ENCODE data around the gene LIMS1. TPM values are rescaled to one million over a fixed set of nuclear protein-coding genes. Genes with fewer than 3 reads are reported as not detected.

Gene LIMS1
- total and polyA plus RNA-seq, 2 donors (not counting 3 experiments of a cell fraction or from before 2014, with no cell fraction given): 153 to 229 TPM

GRCh38 chr2:108640731-108641130 is 106.5 kb downstream of the LIMS1 start:
- H4K20me1 ChIP-seq (replicated peaks; ENCODE audit: control insufficient read depth, extremely low read depth, insufficient read depth, low read length): no peaks in the 10 kb centered on the region
- DNase-seq (ENCODE audit: low read depth, low spot score) (peak; percentile 38), FAIRE-seq (no peak)
- no peak overlapping the region for H3K4me3 ChIP-seq (replicated peaks in 1 of 3; ENCODE audit: insufficient read depth in 1 of 3, low read depth in 1 of 3, low read length in 3 of 3)
- peaks cover 44% of the 10 kb centered on the region for H3K4me1 ChIP-seq (ENCODE audit: control insufficient read depth, extremely low read depth, insufficient read depth, low read length)
- no peaks in the 10 kb centered on the region for H3K9me1 ChIP-seq (replicated peaks; ENCODE audit: control insufficient read depth, extremely low read depth, insufficient read depth, low read length)
- no peak overlapping the region for H3K27ac ChIP-seq (ENCODE audit: insufficient read depth, low read depth, low read length)
- no peak for TF ChIP-seq POLR2A (IDR thresholded peaks at IDR 0.05; ENCODE audit: low read depth, low read length)
- no peak for TF ChIP-seq CTCF (IDR thresholded peaks at IDR 0.05; ENCODE audit: extremely low read depth in 1 of 2, insufficient read depth in 1 of 2, low read depth in 1 of 2, low read length in 2 of 2)
- no peak overlapping the region for H2AFZ ChIP-seq (ENCODE audit: low read depth, low read length)
- H3K4me2 ChIP-seq (ENCODE audit: insufficient read depth, low read length): no peak overlapping the region
- H3K9me3 ChIP-seq (replicated peaks; ENCODE audit: control insufficient read depth, insufficient read depth, low read length): no peaks in the 10 kb centered on the region
- BruUV-seq (replicated peaks): no TSS peak
- ChIA-PET POLR2A (interaction anchor here (0.6 kb wide), 1 partner anchor 44 kb away, joined by 10 read pairs; no protein-coding TSS in a partner anchor), CTCF (interaction anchor here (0.5 to 1.7 kb wide), 2 partner anchors 10 to 29 kb away, joined by 3 to 8 read pairs; no protein-coding TSS in a partner anchor)
- H3K79me2 ChIP-seq (ENCODE audit: control insufficient read depth, insufficient read depth, low read length): peaks cover 20% of the 10 kb centered on the region
- dilution Hi-C loops (cut with MboI; ENCODE audit: extremely low pct_ligation_motif_present, low sequenced_read_pairs) (no loop called here), intact Hi-C loops (cut with micrococcal nuclease) (no loop called here)
- H3K27me3 ChIP-seq (ENCODE audit: control insufficient read depth in 2 of 2, insufficient read depth in 2 of 2, low read length in 2 of 2): no peaks in the 10 kb centered on the region
- H3K9ac ChIP-seq (replicated peaks; ENCODE audit: extremely low read depth, insufficient read depth, low read length): no peak overlapping the region
- H3K36me3 ChIP-seq (ENCODE audit: control insufficient read depth in 2 of 2, extremely low read depth in 1 of 2, insufficient read depth in 2 of 2, low read length in 2 of 2): no peaks in the 10 kb centered on the region

- POLR2A ChIA-PET: no interaction called here
These were observed 107.5 kb downstream of the LIMS1 start for GRCh38 chr2:108641756-108642155.

More at GRCh38 chr2:108641756-108642155, 107.5 kb downstream of the LIMS1 start:
- DNase-seq (ENCODE audit: low read depth, low spot score) (peak; percentile 49), FAIRE-seq (no peak)
- BruUV-seq (replicated peaks): no TSS peak
- peaks cover 20% of the 10 kb centered on the region for H3K79me2 ChIP-seq (ENCODE audit: control insufficient read depth, insufficient read depth, low read length)
- H3K9me3 ChIP-seq (replicated peaks; ENCODE audit: control insufficient read depth, insufficient read depth, low read length): no peaks in the 10 kb centered on the region
- no peaks in the 10 kb centered on the region for H3K27me3 ChIP-seq (ENCODE audit: control insufficient read depth in 2 of 2, insufficient read depth in 2 of 2, low read length in 2 of 2)
- intact Hi-C loops (cut with micrococcal nuclease) (no loop called here), dilution Hi-C loops (cut with MboI; ENCODE audit: extremely low pct_ligation_motif_present, low sequenced_read_pairs) (no loop called here)
- H3K9ac ChIP-seq (replicated peaks; ENCODE audit: extremely low read depth, insufficient read depth, low read length): no peak overlapping the region
- peaks cover 34% of the 10 kb centered on the region for H3K4me1 ChIP-seq (ENCODE audit: control insufficient read depth, extremely low read depth, insufficient read depth, low read length)
- H3K4me3 ChIP-seq (replicated peaks in 1 of 3; ENCODE audit: insufficient read depth in 1 of 3, low read depth in 1 of 3, low read length in 3 of 3): no peak overlapping the region
- no peak for TF ChIP-seq POLR2A (IDR thresholded peaks at IDR 0.05; ENCODE audit: low read depth, low read length)
- TF ChIP-seq POLR2AphosphoS5 (IDR thresholded peaks at IDR 0.05; ENCODE audit: insufficient read depth, low read depth, low read length): no peak
- TF ChIP-seq GATA2 (IDR thresholded peaks at IDR 0.05; ENCODE audit: insufficient read depth, insufficient read length, low read depth, low read length): no peak
- TF ChIP-seq FOS (IDR thresholded peaks at IDR 0.05; ENCODE audit: borderline replicate concordance, insufficient read depth, low read length): no peak
- no peak for TF ChIP-seq CTCF (IDR thresholded peaks at IDR 0.05; ENCODE audit: extremely low read depth in 1 of 2, insufficient read depth in 1 of 2, low read depth in 1 of 2, low read length in 2 of 2)
- no peak for TF ChIP-seq EZH2 (IDR thresholded peaks at IDR 0.05; ENCODE audit: borderline replicate concordance, low read depth, low read length, severe bottlenecking)
- no peak for TF ChIP-seq MYC (IDR thresholded peaks at IDR 0.05; ENCODE audit: low read depth, low read length)
- TF ChIP-seq MAX (IDR thresholded peaks at IDR 0.05; ENCODE audit: insufficient read depth, insufficient read length): no peak
- TF ChIP-seq JUN (IDR thresholded peaks at IDR 0.05; ENCODE audit: borderline replicate concordance, insufficient read depth, insufficient read length, low read depth): no peak
- no peak overlapping the region for H2AFZ ChIP-seq (ENCODE audit: low read depth, low read length)
- CTCF ChIA-PET: interaction anchor here (1.2 kb wide), 1 partner anchor 12 kb away, joined by 3 read pairs; no protein-coding TSS in a partner anchor
- no peak overlapping the region for H3K27ac ChIP-seq (ENCODE audit: insufficient read depth, low read depth, low read length)
- H3K4me2 ChIP-seq (ENCODE audit: insufficient read depth, low read length): no peak overlapping the region
- no peaks in the 10 kb centered on the region for H4K20me1 ChIP-seq (replicated peaks; ENCODE audit: control insufficient read depth, extremely low read depth, insufficient read depth, low read length)
- H3K36me3 ChIP-seq (ENCODE audit: control insufficient read depth in 2 of 2, extremely low read depth in 1 of 2, insufficient read depth in 2 of 2, low read length in 2 of 2): no peaks in the 10 kb centered on the region
- no peaks in the 10 kb centered on the region for H3K9me1 ChIP-seq (replicated peaks; ENCODE audit: control insufficient read depth, extremely low read depth, insufficient read depth, low read length)

All from endothelial cell of umbilical vein (primary cell).